Adrenal gland (tissue), 5 donors: ENCODE results near the gene ZCCHC14.

Experiments
- CTCF ChIP-seq, 6 experiments: fragments of 450-650 bp in 4 of 6; fragments of 200-600 bp in 2 of 6; sonication (generic) in 1 of 6; IDR thresholded peaks; 1 replicate in 5 of 6; 2 replicates in 1 of 6; pipeline versions ENCODE4 v1.5.1 to v1.8.0; 2016 to 2021; ENCODE audit warnings: antibody characterized with exemption in 6 of 6, mild to moderate bottlenecking in 2 of 6, moderate library complexity in 1 of 6
- POLR2A ChIP-seq, 2 donors: fragments of 450-650 bp; IDR thresholded peaks; one replicate each; pipeline ENCODE4 v1.6.1; 2017; ENCODE audit warnings: antibody characterized with exemption in 2 of 2, mild to moderate bottlenecking in 2 of 2, moderate library complexity in 1 of 2
- donor health status: DM: no; HTN: no; CAD: no.

GRCh38 chr16:87366288-87366687 lies 126.5 kb downstream of the ZCCHC14 start:
- TF ChIP-seq CTCF (IDR thresholded peaks at IDR 0.05), result no peak
- no peak for TF ChIP-seq POLR2A (IDR thresholded peaks at IDR 0.05)
